Measurements from ENCODE around the gene LSM5.

DNA sequence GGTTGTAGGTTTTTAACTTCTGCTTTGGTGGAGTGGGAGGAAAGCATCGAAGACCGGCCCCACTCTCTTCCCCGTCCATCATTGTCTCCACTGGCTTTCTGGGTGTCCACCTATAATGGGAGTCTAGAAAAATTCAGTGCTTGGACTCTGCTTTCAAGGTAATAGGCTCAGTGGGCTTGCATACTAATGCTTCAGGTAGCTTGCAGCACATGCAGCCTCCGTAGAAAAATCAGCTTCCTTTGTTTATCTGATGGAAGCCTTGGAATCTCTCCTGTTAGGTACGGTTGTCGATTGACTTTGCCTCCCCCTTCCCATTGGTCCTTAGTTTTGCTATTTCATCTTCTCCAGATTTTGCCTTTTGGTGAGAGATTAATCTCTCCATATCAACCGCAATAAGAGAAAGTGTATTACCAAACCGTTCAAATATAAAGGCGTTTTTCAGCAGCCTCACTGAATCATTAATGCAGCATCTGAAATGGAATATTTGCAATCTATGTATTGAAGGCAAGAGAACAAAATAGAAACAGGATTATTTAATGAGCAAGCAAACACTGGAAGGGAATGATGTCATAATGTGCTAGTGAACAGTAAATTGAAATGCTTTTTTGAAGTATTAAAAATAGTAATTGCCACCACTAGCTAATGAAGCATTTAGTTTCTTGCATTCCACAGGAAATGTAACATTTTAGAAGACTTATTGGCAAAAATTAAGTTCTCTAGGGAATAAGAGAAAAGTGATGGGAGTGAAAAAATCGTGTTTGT, 6.1 kb upstream of the LSM5 start:
- TF ChIP-seq CTCF (IDR thresholded peaks at IDR 0.05) (no peak), POLR2A (IDR thresholded peaks at IDR 0.05) (no peak)
